Fibroblast of skin of back (primary cell): Measurements from ENCODE around the gene RBFOX1. TPM values are rescaled to one million over a fixed set of nuclear protein-coding genes. Genes with fewer than 3 reads are reported as not detected.

Experiments
- DNase-seq: peaks from one replicate; pipeline ENCODE4 v3.0.0-alpha.2; 2013
- polyA plus RNA-seq, 2 experiments: library from polyadenylated mRNA; unstranded; fragments of 120-200 nt; gene quantifications; one replicate each; pipeline ENCODE4 v1.2.1, GENCODE V29; 2013; ENCODE audit not compliant: insufficient read length in 2 of 2

The RBFOX1 gene
- 0.10 TPM for polyA plus RNA-seq (2013, experiment 1 of 2; ENCODE audit: insufficient read length)
- polyA plus RNA-seq (2013, experiment 2 of 2; ENCODE audit: insufficient read length) = 0.08 TPM

DNA sequence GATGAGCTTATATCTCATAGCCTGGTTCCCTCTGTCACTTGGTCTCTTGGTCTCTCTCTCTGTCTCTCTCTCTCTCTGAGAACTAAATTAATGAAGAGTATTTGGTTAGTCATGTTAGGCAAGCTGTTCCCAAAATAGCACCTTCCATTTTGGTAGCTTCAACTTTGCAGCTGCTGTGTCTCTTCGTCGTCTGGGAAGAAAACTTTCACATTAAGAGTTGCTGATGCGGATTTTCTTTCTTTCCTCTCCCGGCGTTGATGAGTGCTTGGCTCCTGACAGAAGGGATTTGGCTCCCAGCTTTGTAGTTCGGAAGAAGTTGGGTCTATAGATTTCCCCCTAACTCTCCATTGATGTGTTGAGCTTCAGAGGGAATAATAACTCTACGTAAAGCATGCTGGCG, at the start of gene RBFOX1:
Gene RBFOX1, plus strand, starts transcription at position 235 of the 400 bp plus-strand sequence.
- DNase-seq = no peak

DNA sequence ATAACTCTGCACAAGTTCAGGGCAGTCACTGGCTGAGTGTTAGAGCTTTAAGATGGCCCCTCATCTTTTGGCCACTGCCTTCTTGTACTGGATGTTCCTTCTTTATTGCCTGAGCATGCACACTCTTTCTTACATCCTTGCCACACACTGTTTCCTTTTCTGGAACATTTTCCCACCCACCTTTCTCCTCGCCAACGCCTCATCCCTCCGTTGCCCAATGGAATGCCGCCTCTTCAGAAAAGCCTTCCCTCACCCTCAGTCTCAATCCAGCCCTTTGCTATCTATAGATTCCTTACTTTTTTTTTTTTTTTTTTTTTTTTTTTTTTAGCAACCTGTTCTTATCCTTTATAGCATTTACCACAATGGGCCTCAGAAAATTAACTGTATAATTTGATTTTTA, 47.9 kb upstream of the RBFOX1 start:
- no peak for DNase-seq

DNA sequence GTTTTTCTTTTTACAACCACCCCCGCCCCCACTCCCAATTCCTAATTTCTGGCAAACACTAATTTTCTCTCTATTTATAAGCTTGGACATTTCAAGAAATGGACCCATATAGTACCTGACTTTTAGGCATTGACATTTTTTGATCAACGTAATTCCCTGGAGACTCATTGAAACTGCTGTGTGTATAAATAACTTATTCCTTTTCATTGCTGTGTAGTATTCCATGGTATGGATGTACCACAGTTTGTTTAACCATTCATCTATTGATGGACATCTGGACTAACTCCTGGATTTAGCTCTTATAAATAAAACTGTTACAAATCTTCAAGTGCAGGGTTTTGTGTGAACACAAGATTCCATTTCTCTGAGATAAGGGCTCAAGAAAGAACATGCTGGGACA, 47.1 kb upstream of the RBFOX1 start:
- DNase-seq = no peak

DNA sequence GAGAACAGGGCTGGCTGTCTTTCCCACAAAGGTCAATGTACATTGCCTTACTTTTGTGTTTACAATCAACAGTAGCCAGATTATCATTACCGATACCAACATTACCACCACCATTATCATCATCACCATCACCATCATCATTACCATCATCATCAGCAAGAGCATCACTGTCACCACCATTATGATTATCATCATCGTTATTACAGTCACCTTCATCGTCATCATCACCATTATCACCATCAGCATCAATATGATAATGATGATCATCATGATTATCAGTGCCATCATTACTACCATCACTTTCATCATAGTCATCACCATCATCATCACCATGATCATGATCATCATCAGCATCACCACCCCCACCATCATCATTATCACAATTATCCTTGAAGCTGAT, 43.3 kb upstream of the RBFOX1 start:
- DNase-seq = no peak

DNA sequence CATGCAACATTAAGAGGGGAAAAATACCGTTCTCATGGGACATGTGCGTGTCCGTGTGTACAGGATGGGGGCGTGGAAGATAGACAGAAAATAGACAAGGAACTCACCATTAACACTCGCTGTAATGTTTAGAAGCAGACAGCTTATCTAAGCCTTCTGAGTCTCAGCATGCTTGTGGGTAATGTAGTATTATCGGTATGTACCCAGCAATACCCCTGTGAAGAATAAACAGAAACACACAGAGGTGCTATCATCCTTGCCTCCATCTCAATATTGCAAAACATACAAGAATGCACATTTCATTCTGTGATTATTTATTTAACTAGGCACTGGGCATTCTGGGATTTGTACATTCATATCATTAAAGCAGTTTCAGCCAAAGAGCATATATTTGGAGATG, 42.0 kb upstream of the RBFOX1 start:
- DNase-seq = no peak

DNA sequence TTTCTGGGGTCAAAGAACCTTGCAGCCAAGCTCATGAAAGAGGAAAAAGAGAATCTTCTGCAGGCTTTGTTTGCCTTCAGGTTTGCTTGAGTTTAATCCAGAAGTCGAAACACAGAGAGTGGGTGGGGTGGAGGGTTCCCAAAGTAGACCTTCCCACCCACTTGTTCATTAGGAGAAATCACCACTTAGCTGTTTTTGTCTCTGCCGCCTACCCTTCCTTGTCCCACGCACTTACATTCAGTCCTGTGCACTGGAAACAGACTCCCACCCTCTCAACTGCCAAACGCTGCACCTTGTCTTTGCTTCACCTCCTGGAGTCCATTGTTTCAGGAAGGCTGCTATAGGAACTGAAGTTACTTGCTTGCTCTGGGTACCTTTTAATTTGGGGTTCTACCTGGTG, 38.6 kb upstream of the RBFOX1 start:
- no peak for DNase-seq

DNA sequence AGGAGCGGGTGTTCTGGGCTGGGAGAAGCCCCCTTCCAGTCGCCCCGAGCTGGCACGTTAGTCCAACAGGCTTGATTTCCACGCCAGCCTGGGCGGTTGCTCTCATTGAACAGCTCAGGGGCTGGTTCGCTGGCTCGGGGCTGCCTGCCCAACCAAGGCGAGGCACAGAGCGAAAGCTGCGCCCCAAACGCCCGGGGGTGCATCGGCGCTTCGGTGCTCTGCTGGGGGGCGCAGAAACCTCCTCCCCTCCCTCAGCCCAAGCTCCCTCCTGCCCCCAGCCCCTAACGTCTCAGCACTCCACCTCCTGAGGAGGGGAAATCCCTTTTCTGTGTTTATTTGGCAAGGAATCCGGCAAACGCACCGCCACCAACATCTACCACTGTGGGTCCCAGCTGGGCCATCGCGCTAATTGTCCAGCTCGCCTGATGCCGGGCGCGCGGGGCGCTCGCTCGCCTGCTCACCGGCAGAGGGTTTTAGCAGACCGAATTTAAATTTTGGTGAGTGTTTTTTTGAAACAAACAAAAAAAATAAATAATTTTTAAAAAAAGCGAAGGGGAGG, 29.5 kb upstream of the RBFOX1 start:
- no peak for DNase-seq

DNA sequence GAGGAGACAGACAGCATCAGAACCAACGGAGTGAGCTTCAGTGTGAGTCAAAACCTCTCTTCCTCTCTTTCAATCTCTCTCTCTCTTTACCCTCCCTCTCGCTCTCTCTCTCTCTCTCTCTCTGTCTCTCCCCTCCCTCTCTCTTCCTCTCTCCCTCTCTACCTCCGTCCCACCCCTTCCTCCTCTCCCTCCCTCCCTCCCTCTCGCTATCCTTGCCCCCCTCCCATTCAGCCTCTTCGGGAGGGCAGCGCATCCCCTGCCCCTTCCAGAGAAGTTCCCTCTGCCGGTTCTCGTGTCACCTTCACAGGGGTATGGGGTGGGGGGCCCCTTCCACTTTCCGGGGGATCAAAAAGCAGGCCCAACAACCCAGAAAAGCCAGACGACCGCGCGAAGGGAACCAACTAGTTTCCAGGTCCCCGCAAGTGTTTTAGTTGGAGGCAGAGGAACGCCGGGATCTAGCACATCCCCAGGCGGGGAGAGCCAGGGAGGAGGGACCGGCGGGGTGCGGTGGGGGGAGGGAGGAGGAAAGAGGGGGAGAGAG, 28.9 kb upstream of the RBFOX1 start:
- DNase-seq = no peak

DNA sequence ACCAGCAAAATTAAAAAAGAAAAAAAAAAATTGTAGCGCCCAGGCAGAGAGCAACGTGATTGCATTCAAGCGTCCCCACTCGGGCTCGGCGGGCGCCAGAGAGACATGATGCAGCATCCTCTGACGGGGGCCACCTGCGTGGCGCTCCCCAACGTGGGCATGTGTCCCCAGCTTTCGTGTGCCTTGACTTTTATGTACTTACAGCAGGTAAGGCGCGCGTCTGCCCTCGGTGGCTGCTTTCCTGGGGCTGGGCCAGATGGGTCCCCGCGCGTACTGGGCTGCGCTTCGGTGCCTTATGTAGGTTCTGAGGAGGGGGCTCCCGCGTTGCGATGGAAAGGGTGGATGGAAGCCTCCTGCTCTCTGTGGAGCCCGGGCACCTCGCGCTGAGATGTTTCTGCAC, 28.4 kb upstream of the RBFOX1 start:
- DNase-seq = no peak

DNA sequence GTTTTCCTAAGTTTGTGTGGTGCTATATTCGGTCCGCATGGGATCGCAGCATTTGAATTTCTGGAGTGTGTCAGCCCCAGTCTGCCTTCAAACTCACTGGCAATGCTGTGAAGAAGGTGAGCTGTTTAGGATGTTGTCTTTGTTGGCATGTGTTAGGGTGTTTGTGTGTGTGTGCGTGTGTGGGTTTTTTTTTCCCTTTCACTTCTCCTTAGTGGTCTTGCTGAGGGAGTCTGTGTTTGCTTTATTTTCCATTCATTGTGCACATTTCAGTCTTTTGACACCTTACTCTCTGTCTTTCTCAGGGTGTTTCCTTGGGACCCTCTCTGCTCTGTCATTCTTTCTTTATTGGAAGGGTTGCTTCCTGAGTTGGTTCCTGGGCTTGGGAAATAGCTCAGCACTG, 27.7 kb upstream of the RBFOX1 start:
- DNase-seq = no peak

DNA sequence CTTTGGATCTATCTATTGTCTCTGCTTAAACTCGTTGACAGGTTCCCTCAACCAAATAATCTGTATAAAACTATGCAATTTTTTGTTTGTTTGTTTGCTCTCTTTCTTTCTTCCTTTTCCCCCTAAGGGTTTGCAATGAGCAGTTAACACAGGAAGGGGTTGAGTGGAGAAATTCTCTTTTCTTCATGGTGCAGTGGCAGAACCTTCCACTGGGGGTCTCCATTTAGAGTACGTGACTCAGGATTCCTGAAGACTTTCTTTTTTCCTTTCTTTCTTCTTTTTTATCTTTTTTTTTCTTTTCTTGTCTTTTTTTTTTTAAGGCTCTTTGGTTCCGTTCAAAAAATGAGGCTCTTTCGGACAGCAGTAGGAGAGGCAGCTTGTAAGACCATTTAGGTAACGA, 19.5 kb upstream of the RBFOX1 start:
- DNase-seq = peak; percentile 1

DNA sequence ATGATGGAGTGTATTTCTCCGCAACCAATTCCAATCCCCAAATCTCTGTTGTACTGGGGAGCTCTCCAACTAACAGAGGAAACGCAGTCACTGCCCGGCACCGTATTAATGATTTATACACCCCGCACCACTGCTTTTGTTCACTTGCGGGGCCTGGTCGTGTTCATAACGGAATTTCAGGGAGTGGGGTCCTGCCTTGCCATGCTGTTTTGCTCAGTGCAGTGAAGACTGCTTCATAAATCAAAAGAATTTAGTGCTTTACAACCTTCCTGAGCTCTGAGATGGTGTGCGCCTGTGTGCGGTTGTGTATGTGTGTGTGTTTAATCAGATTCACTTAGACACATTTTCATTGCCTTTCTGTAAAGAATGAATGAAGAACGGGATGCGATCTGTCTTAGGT, 18.5 kb upstream of the RBFOX1 start:
- no peak for DNase-seq

DNA sequence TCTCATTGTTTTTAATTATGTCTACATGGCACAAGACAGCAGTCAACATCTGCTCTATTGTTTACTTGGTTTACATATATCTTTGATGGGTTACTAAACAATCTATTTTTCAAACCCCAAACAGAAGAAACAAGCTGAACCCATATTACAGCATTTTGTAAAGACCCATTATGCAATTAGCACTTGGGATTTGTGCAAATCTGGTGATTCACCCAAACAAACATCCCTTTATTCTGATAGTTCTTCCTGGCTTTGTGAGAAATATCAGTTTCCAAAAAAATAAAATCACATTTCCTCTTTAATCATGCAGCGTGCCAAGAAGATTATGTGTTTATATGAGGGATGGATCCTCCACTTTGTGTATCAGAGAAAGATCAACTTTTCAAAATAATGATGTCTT, 16.8 kb upstream of the RBFOX1 start:
- DNase-seq = no peak

DNA sequence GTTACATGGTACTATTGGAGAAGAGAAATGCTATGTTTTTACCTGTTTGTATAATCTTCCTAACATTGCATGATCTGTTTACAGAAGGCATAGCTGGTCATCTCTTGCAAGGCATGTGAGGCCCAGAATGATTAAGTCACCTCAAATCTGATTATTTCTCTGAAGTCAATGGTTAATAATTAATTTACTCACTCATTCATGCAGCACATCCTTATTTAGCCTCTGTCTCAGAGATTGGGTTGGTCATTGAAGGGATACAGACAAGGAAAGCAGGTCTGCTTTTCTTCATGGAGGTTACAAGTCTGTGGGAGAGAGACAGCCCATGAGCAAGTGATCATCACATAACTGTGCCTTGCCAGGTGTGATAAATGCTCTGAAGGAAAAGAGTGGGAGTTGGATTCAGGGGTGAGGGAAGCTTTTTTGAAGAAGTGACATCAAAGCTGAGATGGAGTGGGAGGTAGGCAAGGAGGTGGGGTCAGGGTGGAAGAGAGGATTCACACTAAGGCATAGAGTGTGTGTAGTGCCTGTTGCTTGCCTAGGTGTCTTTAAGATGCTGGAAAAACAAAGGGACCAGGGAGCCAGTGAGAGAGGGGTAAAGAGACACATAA, 16.3 kb upstream of the RBFOX1 start:
- no peak for DNase-seq

DNA sequence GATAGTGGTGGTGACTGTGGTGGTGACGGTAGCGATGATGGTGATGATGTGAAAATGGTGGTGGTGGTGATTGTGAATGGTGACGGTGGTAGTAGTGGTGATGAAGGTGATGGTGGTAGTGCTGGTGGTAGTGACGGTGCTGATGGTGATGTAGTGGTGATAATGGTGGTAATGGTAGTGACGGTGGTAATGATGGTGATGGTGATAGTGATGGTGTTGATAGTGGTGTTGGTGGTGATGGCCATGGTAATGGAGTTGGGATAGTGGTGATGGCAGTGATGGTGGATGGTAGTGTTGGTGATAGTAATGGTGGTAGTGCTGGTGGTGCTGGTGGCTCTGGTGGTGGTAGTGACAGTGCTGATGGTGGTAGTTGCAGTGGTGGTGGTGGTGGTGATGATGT, 14.7 kb upstream of the RBFOX1 start:
- no peak for DNase-seq

DNA sequence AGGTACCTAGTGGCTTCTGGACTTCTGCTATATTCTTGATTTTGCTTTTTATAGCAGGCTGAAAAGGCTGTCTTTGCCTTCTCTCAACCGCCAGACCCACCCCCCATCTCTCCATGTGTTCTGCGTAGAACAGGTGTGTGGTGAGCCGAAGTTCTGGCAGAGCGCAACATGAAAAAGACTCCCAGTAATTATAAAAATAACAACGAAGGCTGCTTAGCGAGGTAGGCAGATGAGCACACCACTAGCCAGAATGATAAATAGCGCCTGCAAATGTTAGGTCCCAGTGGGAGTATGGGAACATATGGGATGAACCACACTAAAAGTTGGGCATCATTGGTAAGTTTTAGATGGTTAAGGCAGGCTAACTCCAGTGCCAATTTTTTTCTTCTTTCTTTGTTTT, 14.0 kb upstream of the RBFOX1 start:
- DNase-seq = no peak

DNA sequence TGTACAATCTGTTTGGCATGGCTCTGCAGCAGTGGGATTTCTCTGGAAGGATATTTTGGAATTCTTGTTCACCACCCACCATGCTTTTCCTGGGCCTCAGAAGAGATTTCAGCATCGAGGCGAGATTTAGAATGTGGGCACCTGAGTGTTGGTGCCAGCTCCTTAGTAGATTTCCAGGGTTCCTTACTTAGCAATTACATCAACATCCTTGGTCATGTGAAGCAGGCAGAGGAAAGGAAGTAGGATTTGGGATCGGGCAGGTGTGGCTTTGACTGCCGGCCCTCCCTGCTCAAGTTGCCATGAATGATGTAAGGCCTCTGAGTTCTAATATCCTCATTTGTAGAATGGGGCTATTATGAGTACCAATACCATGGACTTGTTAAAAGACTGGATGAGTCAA, 13.1 kb upstream of the RBFOX1 start:
- no peak for DNase-seq

DNA sequence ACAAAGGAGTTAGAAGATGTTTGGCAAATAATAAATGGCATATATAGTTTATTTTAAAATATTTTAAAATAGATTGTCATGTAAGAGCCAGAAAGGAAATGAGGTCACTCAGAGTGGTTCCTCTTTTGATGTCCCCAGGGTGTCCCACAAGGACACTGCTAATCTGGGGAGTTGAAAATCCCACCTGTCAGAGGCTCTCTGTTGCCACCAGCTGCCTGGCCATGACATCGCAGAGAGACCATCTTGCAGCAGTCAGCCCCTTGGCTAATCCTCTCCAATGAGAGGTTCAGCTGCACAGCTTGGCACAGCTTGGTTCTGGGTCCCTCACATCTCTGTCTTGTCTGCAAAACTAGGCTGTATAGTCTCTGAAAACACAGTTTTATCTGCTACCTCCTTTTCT, 11.0 kb upstream of the RBFOX1 start:
- no peak for DNase-seq

DNA sequence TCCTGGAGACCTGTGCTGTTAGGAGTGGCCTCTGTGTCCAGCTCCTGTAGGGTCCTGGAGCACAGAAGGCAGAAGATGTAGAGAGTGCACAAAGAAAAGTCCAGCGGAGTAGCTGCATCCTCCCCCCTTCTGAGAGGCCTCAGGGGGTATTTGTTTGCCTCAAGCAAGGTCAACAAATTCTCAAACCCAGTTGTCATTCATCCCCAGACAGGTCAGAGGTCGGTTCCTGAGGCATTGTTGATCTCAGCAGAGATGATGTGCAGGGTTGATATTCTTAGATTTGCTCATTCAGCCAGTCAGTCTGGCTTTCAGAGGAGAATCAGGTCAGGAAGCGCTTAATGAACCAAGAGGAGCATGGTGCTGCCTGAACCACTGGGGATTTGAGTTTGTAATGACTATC, 8.3 kb upstream of the RBFOX1 start:
- no peak for DNase-seq

DNA sequence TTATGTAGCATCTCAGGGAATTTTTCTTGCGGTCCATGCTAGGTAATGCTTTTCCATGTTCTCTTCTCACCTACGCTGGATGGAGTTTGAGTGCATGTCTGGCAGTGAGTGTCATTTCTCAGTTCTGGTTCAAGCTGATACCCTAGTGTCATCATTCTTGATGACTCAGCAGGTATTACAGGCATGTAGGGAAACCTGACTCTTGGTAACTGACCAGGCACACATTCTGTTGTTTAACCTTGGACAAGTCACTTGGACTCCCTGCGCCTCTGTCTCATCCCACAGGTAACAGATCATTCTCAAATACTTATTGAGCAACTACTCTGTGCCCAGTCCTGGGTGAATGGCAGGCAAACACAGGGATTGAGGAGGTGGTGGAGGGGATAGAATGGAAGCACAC, 6.8 kb upstream of the RBFOX1 start:
- DNase-seq = no peak

DNA sequence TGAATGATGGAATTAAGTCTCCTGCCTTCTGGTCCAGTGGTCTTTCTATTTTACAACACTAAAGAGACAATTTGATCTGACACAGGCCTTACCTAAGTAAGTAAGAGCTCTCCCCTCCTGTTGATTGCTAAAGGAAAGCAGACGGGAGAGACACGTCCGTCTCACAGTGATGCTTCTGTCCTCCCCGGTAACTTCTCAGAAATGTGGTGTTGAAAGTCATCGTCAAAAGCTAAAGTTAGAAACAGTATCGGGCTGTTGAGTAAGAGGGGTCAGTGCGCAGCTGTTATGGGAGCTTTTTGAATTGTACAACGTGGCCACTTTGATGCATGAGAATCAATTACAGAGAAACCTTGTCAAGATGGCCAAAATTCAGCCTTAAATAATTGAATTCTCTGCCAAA, 1.9 kb upstream of the RBFOX1 start:
- no peak for DNase-seq

DNA sequence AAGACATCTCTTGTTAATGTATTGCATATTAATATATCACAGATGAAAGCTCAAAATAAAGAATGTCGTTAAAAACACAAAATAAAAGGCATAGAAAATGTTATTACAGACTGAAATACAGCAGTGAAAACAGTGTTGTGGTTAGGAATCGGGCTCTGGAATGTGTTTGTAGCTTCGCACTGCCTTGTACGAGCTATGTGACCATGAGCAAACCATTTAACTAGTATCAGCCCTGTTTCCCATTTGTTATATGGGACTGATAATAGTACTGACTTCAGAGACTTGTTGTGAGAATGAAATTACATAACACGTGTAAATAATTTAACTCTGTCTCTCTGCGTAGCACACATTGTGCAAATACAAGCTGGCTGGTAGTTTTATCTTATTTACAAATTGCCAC, 648 bp upstream of the RBFOX1 start:
- DNase-seq = no peak

DNA sequence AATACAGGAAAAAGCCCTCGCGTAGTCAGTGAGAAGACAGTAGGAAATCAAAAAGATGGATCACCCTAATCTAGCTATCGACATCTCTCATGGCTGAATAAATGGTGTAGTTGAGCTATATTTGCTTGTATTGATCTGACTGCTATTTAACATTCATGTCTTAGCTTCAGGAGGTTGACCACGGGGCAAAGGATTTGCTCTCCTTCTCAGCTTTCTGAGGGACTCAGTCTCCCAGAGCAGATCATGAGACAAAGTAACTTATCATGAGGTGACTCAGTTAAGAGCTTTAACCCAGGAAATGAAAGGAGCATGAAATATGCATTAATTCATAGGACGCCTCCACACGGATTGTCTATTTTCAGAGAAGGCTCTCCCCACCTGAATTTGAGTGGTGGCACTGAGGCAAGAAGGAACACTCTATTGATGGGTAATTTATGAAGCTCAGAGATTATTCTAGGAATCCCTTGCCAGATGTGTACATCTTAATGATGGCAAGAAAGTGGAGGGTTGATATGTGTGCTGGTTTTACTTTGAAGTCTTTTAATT, 608 bp downstream of the RBFOX1 start:
- no peak for DNase-seq

DNA sequence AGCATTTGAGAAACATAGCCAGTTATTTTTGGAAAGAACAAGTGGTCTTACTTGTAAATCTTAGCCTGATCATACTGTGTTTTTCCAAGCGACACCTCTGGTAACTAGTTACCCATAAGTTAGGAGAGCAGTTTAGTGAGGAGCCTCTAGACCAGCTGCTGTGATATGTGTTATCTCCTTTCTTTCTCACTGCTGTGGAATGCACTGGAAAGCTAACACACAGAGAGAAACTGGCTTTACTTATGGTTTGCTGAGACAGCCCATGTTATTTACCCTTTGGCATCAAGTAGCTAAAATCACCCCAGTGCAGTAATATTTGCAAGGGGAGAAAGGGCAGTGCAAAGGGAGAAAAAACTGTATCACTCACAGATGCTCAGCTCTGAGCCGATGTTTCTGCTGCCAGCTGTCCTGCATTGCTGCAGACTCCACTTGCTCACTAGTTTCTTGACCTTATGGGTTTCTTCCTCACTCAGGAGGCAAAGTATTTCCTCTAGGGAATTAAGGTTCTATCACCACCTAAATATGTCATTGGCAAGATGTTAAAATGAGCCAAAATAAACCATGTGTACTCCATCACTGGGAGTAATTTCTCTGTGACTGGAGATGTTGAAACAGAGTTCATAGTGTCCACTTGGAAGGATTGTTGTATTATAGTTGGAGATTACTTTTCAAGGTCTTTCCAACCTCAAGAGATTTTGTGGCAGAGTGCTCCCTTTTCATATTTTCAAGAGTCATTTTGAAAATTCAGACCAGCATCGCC, 2.3 kb downstream of the RBFOX1 start:
- no peak for DNase-seq
